Prostate gland (tissue), 2 donors: ENCODE measurements around the gene ACTG1. TPM values are rescaled to one million over a fixed set of nuclear protein-coding genes. Genes with fewer than 3 reads are reported as not detected.

ENCODE experiments used
- DNase-seq: peaks from one replicate; pipeline ENCODE4 v3.0.0-alpha.2; 2019; ENCODE audit warnings: low spot score
- H3K27ac ChIP-seq, 2 donors: fragments of 200-600 bp; sonication (generic); 2 replicates each; pipeline ENCODE4 v1.5.1; 2017 to 2019
- H3K27me3 ChIP-seq: fragments of 200-600 bp; sonication (generic); replicated peaks from 2 replicates; pipeline ENCODE4 v1.5.1; 2019; ENCODE audit not compliant: insufficient read depth
- H3K36me3 ChIP-seq, 2 donors: fragments of 200-600 bp; sonication (generic); 1 replicate in 1 of 2; 2 replicates in 1 of 2; pipeline versions ENCODE4 v1.5.1 to v1.8.1; 2017 to 2019
- H3K4me1 ChIP-seq: fragments of 200-600 bp; sonication (generic); replicated peaks from 2 replicates; pipeline ENCODE4 v1.5.1; 2019
- H3K4me3 ChIP-seq, 2 donors: fragments of 200-600 bp; sonication (generic); 2 replicates each; pipeline ENCODE4 v1.5.1; 2017 to 2019
- H3K9me3 ChIP-seq: fragments of 200-600 bp; sonication (generic); 2 replicates; pipeline ENCODE4 v1.5.1; 2017
- POLR2A ChIP-seq: fragments of 450-650 bp; IDR thresholded peaks from one replicate; pipeline ENCODE4 v1.6.1; 2016; ENCODE audit warnings: antibody characterized with exemption, mild to moderate bottlenecking
- POLR2AphosphoS5 ChIP-seq: sonication (generic); formaldehyde crosslinking; IDR thresholded peaks from one replicate; pipeline ENCODE4 v1.6.1; 2017; ENCODE audit warnings: antibody characterized with exemption
- WGBS: methylation state at CpG from one replicate; pipeline ENCODE4 v1.1.5; 2018; 5-methylcytosine and 5-hydroxymethylcytosine counted together
- intact Hi-C: fragments of 100-400 bp; cut with DNase I; formaldehyde crosslinking; loops from one replicate; pipeline ENCODE4 v1.14.2; 2022
- total RNA-seq, 2 donors: library from RNA; depleted of rRNA; stranded (reverse); fragments of >200 nt; gene quantifications; one replicate each; pipeline ENCODE4 v1.1.0, GENCODE V29; 2016
- TF ChIP-seq, protein P1 (sequence below), 4 experiments: fragments of 200-600 bp in 2 of 4; fragments of 450-650 bp in 2 of 4; sonication (generic) in 2 of 4; IDR thresholded peaks; 1 replicate in 3 of 4; 2 replicates in 1 of 4; pipeline ENCODE4 v1.5.1; 2016 to 2019; ENCODE audit warnings: antibody characterized with exemption in 4 of 4, mild to moderate bottlenecking in 2 of 4, moderate library complexity in 2 of 4

ACTG1 gene
- total RNA-seq, 2 donors from 2014 or later, result 2,438 to 3,181 TPM

GRCh38 chr17:81545160-81545949 is 32.8 kb upstream of the ACTG1 start:
- WGBS, result 89% methylated on average over 24 of the region's 24 CpGs
- no peak for TF ChIP-seq POLR2AphosphoS5
- TF ChIP-seq POLR2A, result no peak
- TF ChIP-seq, protein P1, sequence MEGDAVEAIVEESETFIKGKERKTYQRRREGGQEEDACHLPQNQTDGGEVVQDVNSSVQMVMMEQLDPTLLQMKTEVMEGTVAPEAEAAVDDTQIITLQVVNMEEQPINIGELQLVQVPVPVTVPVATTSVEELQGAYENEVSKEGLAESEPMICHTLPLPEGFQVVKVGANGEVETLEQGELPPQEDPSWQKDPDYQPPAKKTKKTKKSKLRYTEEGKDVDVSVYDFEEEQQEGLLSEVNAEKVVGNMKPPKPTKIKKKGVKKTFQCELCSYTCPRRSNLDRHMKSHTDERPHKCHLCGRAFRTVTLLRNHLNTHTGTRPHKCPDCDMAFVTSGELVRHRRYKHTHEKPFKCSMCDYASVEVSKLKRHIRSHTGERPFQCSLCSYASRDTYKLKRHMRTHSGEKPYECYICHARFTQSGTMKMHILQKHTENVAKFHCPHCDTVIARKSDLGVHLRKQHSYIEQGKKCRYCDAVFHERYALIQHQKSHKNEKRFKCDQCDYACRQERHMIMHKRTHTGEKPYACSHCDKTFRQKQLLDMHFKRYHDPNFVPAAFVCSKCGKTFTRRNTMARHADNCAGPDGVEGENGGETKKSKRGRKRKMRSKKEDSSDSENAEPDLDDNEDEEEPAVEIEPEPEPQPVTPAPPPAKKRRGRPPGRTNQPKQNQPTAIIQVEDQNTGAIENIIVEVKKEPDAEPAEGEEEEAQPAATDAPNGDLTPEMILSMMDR (IDR thresholded peaks at IDR 0.05), result no peak
- Histone ChIP-seq H3K27me3 (no peaks in the 10 kb centered on the region), H3K9me3 (no peaks in the 10 kb centered on the region), H3K27ac (no peak overlapping the region), H3K4me3 (no peak overlapping the region), H3K4me1 (no peaks in the 10 kb centered on the region), H3K36me3 (peaks cover 0 to 7% of the 10 kb centered on the region in 2 donors)
- intact Hi-C loops, result no loop called here
- no peak for DNase-seq

DNA sequence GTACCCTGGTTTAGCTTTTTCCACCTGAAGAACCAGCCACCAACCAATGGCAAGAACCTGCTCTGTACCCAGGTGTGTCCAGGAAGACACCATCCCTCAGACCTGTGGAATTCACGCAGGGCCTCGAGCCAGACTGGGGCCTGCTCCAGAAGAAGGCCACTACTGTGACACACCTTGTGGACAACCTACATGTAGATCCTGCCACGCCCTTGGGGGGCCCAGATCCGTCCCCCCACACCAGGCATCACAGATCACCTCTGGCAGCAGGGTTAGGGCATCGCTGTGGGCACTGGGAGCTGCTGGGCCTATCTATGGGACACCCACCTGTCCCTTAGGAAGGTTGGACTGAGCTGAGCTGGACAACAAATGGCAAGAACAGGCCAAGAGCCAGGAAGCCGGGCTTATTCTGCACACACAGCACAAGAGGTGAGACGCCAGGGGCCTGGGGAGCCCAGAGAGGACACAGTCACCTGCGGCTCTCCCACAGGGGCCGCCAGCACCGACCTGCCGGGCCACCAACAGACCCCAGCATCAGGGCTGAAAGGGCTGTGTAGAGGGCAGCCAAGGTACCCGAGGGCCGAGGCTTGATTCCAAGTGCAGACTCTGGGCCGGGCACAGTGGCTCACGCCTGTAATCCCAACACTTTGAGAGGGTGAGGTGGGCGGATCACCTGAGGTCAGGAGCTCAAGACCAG is 31.8 kb upstream of the ACTG1 start:
- DNase-seq, result no peak
- Histone ChIP-seq H3K4me1 (no peaks in the 10 kb centered on the region), H3K9me3 (no peaks in the 10 kb centered on the region), H3K4me3 (no peak overlapping the region), H3K27ac (no peak overlapping the region), H3K27me3 (no peaks in the 10 kb centered on the region), H3K36me3 (peaks cover 0 to 11% of the 10 kb centered on the region in 2 donors)
- WGBS, result 89% methylated on average over 15 of the region's 16 CpGs
- intact Hi-C loops, result no loop called here
- TF ChIP-seq, protein P1 (IDR thresholded peaks at IDR 0.05), result no peak
- no peak for TF ChIP-seq POLR2AphosphoS5
- TF ChIP-seq POLR2A, result no peak

DNA sequence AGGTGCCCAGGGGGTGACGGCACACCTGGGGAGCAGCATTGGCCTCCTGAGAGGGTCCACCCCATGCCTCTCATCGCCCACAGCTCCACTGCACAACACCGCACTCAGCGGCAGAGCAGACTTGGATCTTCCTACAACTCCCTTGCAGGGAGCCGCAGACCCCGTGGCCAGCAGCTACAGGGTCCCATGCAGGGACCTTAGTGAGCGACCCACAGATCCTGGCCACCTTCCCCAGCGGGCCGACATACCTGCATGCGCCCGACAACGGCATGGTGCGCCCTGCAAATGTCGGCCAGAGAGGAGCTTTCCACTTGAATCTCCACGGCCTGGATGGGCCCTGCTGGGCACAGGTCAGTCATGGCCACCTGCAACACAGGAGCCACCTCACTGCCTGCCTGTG is 31.2 kb upstream of the ACTG1 start:
- no peaks in the 10 kb centered on the region for H3K27me3 ChIP-seq
- H3K27ac ChIP-seq, result no peak overlapping the region
- TF ChIP-seq POLR2A, result no peak
- TF ChIP-seq POLR2AphosphoS5, result no peak
- H3K4me3 ChIP-seq, result no peak overlapping the region
- H3K9me3 ChIP-seq, result no peaks in the 10 kb centered on the region
- H3K4me1 ChIP-seq, result no peaks in the 10 kb centered on the region
- H3K36me3 ChIP-seq, result peaks cover 0 to 11% of the 10 kb centered on the region in 2 donors
- WGBS, result 97% methylated on average over 15 of the region's 15 CpGs
- intact Hi-C loops, result no loop called here
- no peak for DNase-seq

DNA sequence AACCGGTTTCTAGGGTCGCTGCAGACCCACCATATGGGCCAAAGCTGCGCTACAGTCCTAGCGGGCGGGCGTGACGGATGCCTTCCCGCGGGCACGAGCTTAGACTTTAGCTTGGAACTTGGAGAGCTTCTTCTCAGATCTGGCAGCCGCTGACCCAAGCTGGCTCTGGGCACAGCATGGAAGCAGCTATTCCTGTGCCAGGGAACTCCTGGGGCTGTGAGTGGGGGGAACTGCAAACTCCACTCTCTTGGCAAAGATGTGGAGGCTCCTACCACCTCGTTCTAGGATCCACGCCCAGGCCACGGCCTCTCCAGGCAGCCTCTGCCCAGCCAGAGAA is 30.7 kb upstream of the ACTG1 start:
- intact Hi-C loops, result no loop called here
- no peak overlapping the region for H3K27ac ChIP-seq
- H3K4me1 ChIP-seq, result no peaks in the 10 kb centered on the region
- TF ChIP-seq, protein P1 (IDR thresholded peaks at IDR 0.05), result no peak
- TF ChIP-seq POLR2AphosphoS5, result no peak
- TF ChIP-seq POLR2A, result no peak
- no peaks in the 10 kb centered on the region for H3K9me3 ChIP-seq
- H3K4me3 ChIP-seq, result no peak overlapping the region
- no peak for DNase-seq
- no peaks in the 10 kb centered on the region for H3K27me3 ChIP-seq
- WGBS, result 64% methylated on average over 11 of the region's 14 CpGs
- peaks cover 0 to 11% of the 10 kb centered on the region in 2 donors for H3K36me3 ChIP-seq

DNA sequence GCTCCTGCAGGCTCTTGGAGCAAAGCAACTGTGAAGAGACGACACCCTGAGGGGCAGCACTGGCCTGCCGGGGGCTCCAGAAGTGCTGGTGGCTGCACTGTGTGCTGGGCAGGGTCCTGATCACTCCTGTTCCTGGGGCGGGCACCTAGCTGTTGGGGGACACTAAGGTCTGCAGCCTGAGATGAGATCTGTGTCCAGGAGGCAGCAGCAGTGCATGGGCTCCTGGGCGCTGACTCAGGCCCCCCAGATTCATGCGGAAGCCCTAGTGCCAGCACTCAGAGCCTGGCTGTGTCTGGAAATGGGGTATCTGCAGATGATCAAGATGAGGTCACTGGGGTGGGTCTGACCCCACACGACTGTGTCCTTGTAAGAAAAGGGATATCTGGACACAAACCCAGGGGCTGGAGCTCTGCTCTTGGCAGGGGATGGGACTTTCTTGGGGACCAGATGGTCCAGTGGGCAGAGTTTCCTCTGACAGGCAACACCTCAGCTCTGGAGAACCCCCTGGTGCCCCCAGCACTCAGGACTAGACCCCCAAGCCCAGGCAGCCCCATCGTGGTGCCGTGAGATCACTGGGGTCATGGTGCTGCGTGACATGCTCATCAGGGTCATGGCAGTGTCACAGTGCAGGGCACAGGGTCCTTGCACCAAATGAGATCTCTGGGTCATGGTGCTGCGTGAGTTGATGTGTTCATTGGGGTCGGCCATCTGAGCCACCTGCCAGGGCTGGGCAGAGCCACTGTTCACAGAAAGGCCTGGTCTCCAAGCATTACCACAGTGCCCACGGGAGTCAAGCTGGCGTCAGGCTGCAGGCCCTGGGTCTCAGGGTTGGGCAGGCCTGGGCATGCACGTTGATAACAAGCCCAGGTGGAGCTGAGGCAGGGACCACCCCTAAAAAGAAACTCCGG is 30.1 kb upstream of the ACTG1 start:
- WGBS, result 71% methylated on average over 14 of the region's 15 CpGs
- intact Hi-C loops, result no loop called here

More for the DNA sequence above, 30.1 kb upstream of the ACTG1 start:
- H3K9me3 ChIP-seq, result no peaks in the 10 kb centered on the region
- no peak overlapping the region for H3K27ac ChIP-seq
- H3K4me1 ChIP-seq, result no peaks in the 10 kb centered on the region
- H3K36me3 ChIP-seq, result peaks cover 0 to 11% of the 10 kb centered on the region in 2 donors
- TF ChIP-seq POLR2AphosphoS5 (no peak), POLR2A (no peak)
- TF ChIP-seq, protein P1 (IDR thresholded peaks at IDR 0.05), result no peak
- H3K27me3 ChIP-seq, result no peaks in the 10 kb centered on the region
- DNase-seq, result no peak
- H3K4me3 ChIP-seq, result no peak overlapping the region
